ENCODE results near the gene GPR142. TPM values are rescaled to one million over a fixed set of nuclear protein-coding genes. Genes with fewer than 3 reads are reported as not detected.

The GPR142 gene
- total and polyA plus RNA-seq, 11 donors: not detected

DNA sequence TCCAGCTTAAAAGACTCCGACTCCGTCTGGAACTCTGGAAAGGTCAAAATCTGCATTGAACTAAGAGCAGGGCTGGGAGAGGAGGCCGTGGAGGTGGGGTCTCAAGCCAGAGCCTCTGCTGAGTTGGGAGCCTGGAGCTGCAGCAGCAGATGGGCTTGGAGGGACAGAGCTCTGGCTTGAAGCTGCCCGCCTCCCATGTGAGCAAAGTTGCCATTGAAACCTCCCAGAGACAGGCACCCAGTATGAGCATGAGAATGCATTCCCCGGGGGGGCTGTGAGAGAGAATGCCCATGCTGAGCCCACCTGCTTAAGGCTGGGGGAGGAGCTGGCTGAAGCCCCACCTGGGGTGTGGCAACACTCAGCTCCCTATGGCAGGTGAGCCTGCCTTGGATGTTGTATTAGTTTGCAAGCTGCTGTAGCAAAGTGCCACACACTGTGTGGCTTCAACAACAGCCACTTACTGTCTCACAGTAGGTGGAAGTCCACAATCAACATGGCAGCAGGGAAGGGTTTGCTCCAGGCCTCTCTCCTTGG, 31.7 kb upstream of the GPR142 start:
- Histone ChIP-seq H3K27me3 (peaks cover 0 to 5% (median 0%) of the 10 kb centered on the region in 9 donors), H3K9me3 (peaks cover 0 to 4% (median 0%) of the 10 kb centered on the region in 12 donors), H3K36me3 (no peaks in the 10 kb centered on the region), H3K4me3 (no peak overlapping the region), H3K4me1 (peaks cover 0 to 4% (median 0%) of the 10 kb centered on the region in 12 donors), H3K27ac (no peak overlapping the region)
- TF ChIP-seq POLR2A (IDR thresholded peaks at IDR 0.05) (no peak), CTCF (IDR thresholded peaks at IDR 0.05) (no peak)
- intact Hi-C loops (cut with DNase I): no loop called here
- WGBS, 4 donors: 84 to 91% (median 88%) methylated on average over 5 of the region's 5 CpGs
- ATAC-seq (no peak), DNase-seq (no peak)

GRCh38 chr17:74336307-74336706, 31.0 kb upstream of the GPR142 start:
- intact Hi-C loops (cut with DNase I): no loop called here
- TF ChIP-seq CTCF (IDR thresholded peaks at IDR 0.05) (no peak), POLR2A (IDR thresholded peaks at IDR 0.05) (no peak)
- H3K27ac ChIP-seq: no peak overlapping the region
- H3K36me3 ChIP-seq: no peaks in the 10 kb centered on the region
- H3K4me3 ChIP-seq: no peak overlapping the region
- ATAC-seq: no peak
- H3K9me3 ChIP-seq: peaks cover 0 to 4% (median 0%) of the 10 kb centered on the region in 12 donors
- H3K4me1 ChIP-seq: peaks cover 0 to 4% (median 0%) of the 10 kb centered on the region in 12 donors
- DNase-seq: no peak
- peaks cover 0 to 5% (median 0%) of the 10 kb centered on the region in 9 donors for H3K27me3 ChIP-seq
- 77 to 81% (median 79%) methylated on average over 7 of the region's 7 CpGs for WGBS, 4 donors

DNA sequence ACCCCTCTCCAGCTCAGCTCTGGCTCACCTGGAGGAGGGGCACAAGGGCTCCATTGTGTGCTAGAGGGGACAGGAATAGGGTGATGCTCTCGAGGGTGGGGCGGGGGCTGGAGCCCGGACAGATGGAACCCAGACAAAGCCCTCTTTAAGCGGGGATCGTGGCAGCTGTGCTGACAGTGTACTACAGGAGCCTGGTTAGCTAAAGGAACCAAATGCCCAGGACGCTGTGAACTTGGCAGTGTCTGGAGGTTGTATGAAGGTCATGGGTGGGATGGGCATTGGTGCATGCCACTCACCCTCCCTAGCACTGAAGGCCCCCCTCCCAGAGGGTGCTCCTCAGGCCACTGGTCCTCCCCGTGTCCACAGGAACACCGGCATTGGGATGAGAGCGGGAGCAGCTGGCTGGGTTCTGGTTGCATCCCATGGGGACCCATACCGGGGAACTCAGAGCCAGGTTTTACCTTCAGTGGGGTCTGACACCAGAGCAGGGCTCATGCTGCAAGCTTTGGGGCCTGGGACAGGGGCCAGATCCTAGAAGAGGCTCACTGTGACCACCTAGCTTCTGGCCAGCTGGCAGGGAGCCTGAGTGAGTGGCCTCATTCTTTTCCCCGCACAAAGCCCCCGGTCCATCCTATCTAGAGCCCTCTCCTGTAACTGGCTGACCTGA, 29.3 kb upstream of the GPR142 start:
- Histone ChIP-seq H3K9me3 (peaks cover 0 to 4% (median 0%) of the 10 kb centered on the region in 12 donors), H3K4me1 (peaks cover 0 to 4% (median 0%) of the 10 kb centered on the region in 12 donors), H3K27me3 (peaks cover 0 to 8% (median 0%) of the 10 kb centered on the region in 9 donors), H3K4me3 (no peak overlapping the region), H3K36me3 (no peaks in the 10 kb centered on the region), H3K27ac (no peak overlapping the region)
- DNase-seq (no peak), ATAC-seq (peak in 1 of 4 donors; percentile 21)
- intact Hi-C loops (cut with DNase I): no loop called here
- TF ChIP-seq CTCF (IDR thresholded peaks at IDR 0.05): no peak
- no peak for TF ChIP-seq POLR2A (IDR thresholded peaks at IDR 0.05)
- WGBS, 4 donors: 61 to 70% (median 67%) methylated on average over 12 of the region's 12 CpGs

DNA sequence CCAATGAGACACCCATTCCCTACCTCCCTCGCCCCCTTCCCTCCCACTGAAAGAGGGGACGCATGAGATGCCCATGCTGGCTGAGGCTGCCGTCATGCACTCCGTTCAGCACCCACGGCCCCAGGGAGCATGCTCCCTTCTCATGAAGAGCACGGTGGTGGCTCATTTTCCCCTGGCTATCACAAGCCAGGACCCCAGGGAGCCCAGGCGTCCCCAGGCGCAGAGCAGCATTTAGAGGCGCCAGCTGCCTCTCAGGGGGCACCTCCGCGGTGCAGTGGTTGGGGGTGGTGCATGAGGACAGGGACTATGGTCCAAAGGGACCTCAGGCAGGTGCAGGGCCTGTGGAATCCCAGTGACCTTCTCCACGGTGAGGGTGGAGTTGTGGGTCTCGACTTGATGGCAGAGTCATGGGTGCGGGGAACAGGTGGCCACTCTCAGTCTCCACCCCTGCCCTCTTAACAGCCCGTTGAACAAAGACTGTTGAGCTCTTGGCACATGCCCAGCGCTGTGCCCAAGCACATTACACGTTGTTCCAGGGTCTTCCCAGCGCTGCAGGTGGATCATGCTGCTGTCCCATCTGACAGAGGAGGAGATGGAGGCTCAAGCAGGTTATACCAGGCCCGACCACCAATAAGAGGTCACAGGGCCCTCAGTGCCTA, 27.6 kb upstream of the GPR142 start:
- TF ChIP-seq POLR2A (IDR thresholded peaks at IDR 0.05): no peak
- TF ChIP-seq CTCF (IDR thresholded peaks at IDR 0.05): no peak
- DNase-seq (no peak), ATAC-seq (no peak)
- peaks cover 0 to 4% (median 0%) of the 10 kb centered on the region in 12 donors for H3K4me1 ChIP-seq
- no peak overlapping the region for H3K27ac ChIP-seq
- H3K9me3 ChIP-seq: no peaks in the 10 kb centered on the region
- H3K36me3 ChIP-seq: no peaks in the 10 kb centered on the region
- intact Hi-C loops (cut with DNase I): no loop called here
- H3K4me3 ChIP-seq: no peak overlapping the region
- peaks cover 0 to 12% (median 0%) of the 10 kb centered on the region in 9 donors for H3K27me3 ChIP-seq
- 85 to 91% (median 89%) methylated on average over 14 to 19 of the region's 19 CpGs for WGBS, 4 donors

Data from heart left ventricle (tissue), 16 donors.